ENCODE measurements around the gene ADD2.

- TF ChIP-seq CTCF (conservative IDR thresholded peaks at IDR 0.05; ENCODE audit: low read depth, low read length) = no peak
- TF ChIP-seq EZH2 (IDR thresholded peaks at IDR 0.05; ENCODE audit: low read length, unreplicated experiment) = no peak
Measured at GRCh38 chr2:70641263-70641784, 126.7 kb downstream of the ADD2 start.

All from PC-3 (cell line).